BE2C (cell line): ENCODE measurements around the gene CLDN24.
"Not testable (repeated sequence)": the region's sequence is repeated elsewhere in the genome, so short reads cannot be mapped to it uniquely, and the experiment has no call there.

Source experiments
- DNase-seq: peaks from one replicate; pipeline ENCODE4 v3.0.0-alpha.2; 2020
- H3K27me3 ChIP-seq: fragments of 250-450 bp; sonication (Bioruptor Pico); 2 replicates; pipeline ENCODE4 v1.5.1; 2020; ENCODE audit warnings: mild to moderate bottlenecking
- H3K36me3 ChIP-seq: fragments of 250-450 bp; sonication (Bioruptor Pico); 2 replicates; pipeline ENCODE4 v1.5.1; 2020; ENCODE audit warnings: mild to moderate bottlenecking
- H3K4me1 ChIP-seq: fragments of 250-450 bp; sonication (Bioruptor Pico); 2 replicates; pipeline ENCODE4 v1.5.1; 2020
- H3K4me3 ChIP-seq: 2 replicates; pipeline ENCODE4 v1.5.1; 2011; ENCODE audit warnings: low read depth, low read length
- H3K9me3 ChIP-seq: fragments of 250-450 bp; sonication (Bioruptor Pico); 2 replicates; pipeline ENCODE4 v1.5.1; 2020
- TF ChIP-seq, protein P1 (sequence below): IDR thresholded peaks from 2 replicates; pipeline ENCODE4 v1.5.1; 2012; ENCODE audit warnings: mild to moderate bottlenecking, low read depth, low read length

CLDN24 gene

DNA sequence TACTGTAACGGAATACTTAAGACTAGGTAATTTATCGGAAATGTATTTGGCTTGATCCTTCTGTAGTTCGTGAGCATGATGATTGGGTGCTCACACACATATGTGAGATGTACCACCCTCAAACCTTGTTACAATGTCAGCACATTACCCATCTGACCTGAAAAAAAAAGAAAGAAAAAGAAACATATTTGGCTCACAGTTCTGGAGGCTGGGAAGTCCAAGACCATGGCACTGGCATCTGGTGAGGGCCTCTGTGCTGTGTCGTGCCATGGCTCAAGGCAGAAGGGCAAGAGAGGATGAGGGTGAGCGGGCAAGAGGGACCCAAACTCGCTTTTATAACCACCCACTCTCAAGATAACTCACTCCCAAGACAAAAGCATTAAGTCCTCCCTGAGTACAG is 7.0 kb upstream of the CLDN24 start:
- Histone ChIP-seq H3K4me1 (no peaks in the 10 kb centered on the region), H3K4me3 (no peak overlapping the region), H3K36me3 (no peaks in the 10 kb centered on the region), H3K27me3 (no peaks in the 10 kb centered on the region), H3K9me3 (no peaks in the 10 kb centered on the region)
- TF ChIP-seq, protein P1, sequence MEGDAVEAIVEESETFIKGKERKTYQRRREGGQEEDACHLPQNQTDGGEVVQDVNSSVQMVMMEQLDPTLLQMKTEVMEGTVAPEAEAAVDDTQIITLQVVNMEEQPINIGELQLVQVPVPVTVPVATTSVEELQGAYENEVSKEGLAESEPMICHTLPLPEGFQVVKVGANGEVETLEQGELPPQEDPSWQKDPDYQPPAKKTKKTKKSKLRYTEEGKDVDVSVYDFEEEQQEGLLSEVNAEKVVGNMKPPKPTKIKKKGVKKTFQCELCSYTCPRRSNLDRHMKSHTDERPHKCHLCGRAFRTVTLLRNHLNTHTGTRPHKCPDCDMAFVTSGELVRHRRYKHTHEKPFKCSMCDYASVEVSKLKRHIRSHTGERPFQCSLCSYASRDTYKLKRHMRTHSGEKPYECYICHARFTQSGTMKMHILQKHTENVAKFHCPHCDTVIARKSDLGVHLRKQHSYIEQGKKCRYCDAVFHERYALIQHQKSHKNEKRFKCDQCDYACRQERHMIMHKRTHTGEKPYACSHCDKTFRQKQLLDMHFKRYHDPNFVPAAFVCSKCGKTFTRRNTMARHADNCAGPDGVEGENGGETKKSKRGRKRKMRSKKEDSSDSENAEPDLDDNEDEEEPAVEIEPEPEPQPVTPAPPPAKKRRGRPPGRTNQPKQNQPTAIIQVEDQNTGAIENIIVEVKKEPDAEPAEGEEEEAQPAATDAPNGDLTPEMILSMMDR, result no peak
- DNase-seq, result no peak

- no peak for DNase-seq
- Histone ChIP-seq H3K9me3 (no peaks in the 10 kb centered on the region), H3K4me3 (no peak overlapping the region), H3K36me3 (no peaks in the 10 kb centered on the region), H3K27me3 (no peaks in the 10 kb centered on the region), H3K4me1 (no peaks in the 10 kb centered on the region; the same call in 1 of the 2 replicates)
- TF ChIP-seq, protein P1, result no peak
Measured at GRCh38 chr4:183328832-183329231, 6.6 kb upstream of the CLDN24 start.

DNA sequence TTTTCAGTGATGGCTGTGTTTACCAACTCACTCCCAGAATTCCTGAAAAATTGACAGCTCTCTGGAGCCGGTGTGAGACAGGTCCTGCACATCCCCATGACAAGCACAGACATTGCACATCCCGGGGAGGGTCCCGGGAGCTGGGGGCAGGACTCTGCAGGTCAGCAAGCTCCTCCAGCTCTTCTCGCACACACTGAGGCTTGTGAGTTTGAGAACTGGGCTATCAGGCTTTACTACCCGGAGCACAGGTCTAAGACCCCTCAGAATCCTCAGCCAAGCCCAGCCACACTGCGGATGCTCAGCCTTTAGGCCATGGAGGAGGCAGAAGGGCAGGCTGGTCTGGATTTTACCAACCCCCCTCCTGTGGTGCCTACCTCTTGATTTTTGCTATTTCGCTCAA is 5.6 kb upstream of the CLDN24 start:
- no peaks in the 10 kb centered on the region; the same call in 1 of the 2 replicates for H3K4me1 ChIP-seq
- H3K4me3 ChIP-seq, result no peak overlapping the region
- no peaks in the 10 kb centered on the region for H3K27me3 ChIP-seq
- H3K9me3 ChIP-seq, result no peaks in the 10 kb centered on the region
- TF ChIP-seq, protein P1, result no peak
- no peak for DNase-seq
- H3K36me3 ChIP-seq, result no peaks in the 10 kb centered on the region

GRCh38 chr4:183326853-183327252 is 4.6 kb upstream of the CLDN24 start:
- Histone ChIP-seq H3K36me3 (no peaks in the 10 kb centered on the region), H3K4me3 (no peak overlapping the region), H3K27me3 (no peaks in the 10 kb centered on the region), H3K9me3 (no peaks in the 10 kb centered on the region), H3K4me1 (no peaks in the 10 kb centered on the region; the same call in 1 of the 2 replicates)
- TF ChIP-seq, protein P1, result no peak
- DNase-seq, result no peak

DNA sequence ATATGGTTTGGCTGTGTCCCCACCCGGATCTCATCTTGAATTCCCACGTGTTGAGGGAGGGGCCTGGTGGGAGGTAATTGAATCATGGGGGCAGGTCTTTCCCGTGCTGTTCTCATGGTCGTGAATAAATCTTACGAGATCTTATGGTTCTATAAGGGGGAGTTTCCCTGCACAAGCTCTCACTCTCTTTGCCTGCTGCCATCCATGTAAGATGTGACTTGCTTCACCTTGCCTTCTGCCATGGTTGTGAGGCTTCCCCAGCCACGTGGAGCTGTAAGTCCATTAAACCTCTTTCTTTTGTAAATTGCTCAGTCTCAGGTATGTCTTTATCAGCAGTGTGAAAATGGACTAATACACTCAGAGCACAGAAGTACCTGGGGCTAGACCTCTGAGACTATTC is 4.2 kb upstream of the CLDN24 start:
- H3K9me3 ChIP-seq, DNase-seq, H3K36me3 ChIP-seq, H3K4me3 ChIP-seq, H3K4me1 ChIP-seq, H3K27me3 ChIP-seq: not testable (repeated sequence)

DNA sequence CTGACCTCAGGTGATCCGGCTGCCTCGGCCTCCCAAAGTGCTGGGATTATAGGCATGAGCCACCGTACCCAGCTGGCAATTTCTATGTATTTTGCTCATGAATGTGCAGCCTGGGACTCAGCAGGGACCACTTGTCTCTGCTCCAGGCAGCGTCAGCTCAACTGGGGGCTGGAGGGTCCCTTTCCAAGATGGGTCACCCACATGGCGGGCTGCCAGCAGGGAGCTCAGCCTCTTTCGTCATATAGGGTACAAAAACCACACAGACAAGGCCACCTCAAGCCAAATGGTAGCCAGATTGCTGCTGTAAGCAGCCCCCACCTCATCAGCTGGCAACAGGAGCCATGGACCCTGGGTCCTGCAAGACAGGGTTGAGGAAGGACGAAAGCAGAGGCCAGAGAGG is 2.4 kb upstream of the CLDN24 start:
- TF ChIP-seq, protein P1, result no peak
- Histone ChIP-seq H3K9me3 (no peaks in the 10 kb centered on the region), H3K27me3 (no peaks in the 10 kb centered on the region), H3K36me3 (no peaks in the 10 kb centered on the region), H3K4me1 (no peaks in the 10 kb centered on the region; the same call in 1 of the 2 replicates), H3K4me3 (no peak overlapping the region)
- DNase-seq, result no peak

DNA sequence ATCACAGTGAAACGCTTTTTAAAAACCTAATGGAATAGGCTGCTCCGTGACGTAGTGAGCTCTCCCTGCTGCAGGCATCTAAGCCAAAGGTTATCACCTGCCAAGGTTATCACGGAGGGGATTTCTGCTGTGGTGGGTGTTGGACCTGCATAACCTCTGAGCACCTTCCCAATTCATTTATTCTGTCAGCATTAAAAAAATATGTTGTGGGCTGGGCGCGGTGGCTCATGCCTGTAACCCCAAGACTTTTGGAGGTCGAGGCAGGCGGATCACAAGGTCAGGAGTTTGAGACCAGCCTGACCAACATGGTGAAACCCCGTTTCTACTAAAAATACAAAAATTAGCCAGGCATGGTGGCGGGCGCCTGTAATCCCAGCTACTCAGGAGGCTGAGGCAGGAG is 1.8 kb upstream of the CLDN24 start:
- H3K9me3 ChIP-seq, result not testable (repeated sequence)

More for the DNA sequence above, 1.8 kb upstream of the CLDN24 start:
- not testable (repeated sequence) for H3K4me1 ChIP-seq, H3K4me3 ChIP-seq, H3K27me3 ChIP-seq, DNase-seq, H3K36me3 ChIP-seq
